SK-N-MC (cell line): ENCODE measurements around the gene PCED1A.

ENCODE experiments used
- DNase-seq: peaks from one replicate; pipeline ENCODE4 v3.0.0-alpha.2; 2011; ENCODE audit warnings: low read depth, low spot score
- H3K27ac ChIP-seq: fragments of 200-600 bp; sonication (generic); 2 replicates; pipeline ENCODE4 v1.5.1; 2016; ENCODE audit warnings: mixed run types
- H3K36me3 ChIP-seq: fragments of 200-600 bp; sonication (generic); 2 replicates; pipeline ENCODE4 v1.6.1; 2017; ENCODE audit warnings: antibody characterized with exemption, low read length, mixed read lengths; ENCODE audit not compliant: insufficient read depth
- H3K4me3 ChIP-seq: fragments of 200-600 bp; sonication (generic); 2 replicates; pipeline ENCODE4 v1.5.1; 2016
- H3K9ac ChIP-seq: fragments of 200-600 bp; sonication (generic); 2 replicates; pipeline ENCODE4 v1.8.0; 2017; ENCODE audit warnings: mixed run types, mixed read lengths; ENCODE audit not compliant: insufficient read length
- H3K9me3 ChIP-seq: fragments of 200-600 bp; sonication (generic); 2 replicates; pipeline ENCODE4 v1.6.1; 2017; ENCODE audit warnings: low read depth, mild to moderate bottlenecking, antibody characterized with exemption, low read length, moderate library complexity, mixed read lengths
- EZH2 ChIP-seq: fragments of 200-600 bp; sonication (generic); IDR thresholded peaks from one replicate; pipeline ENCODE4 v1.6.1; 2017; ENCODE audit warnings: antibody characterized with exemption
- FOXP2 ChIP-seq: optimal IDR thresholded peaks from 2 replicates; pipeline ENCODE3; 2011; ENCODE audit warnings: mild to moderate bottlenecking, moderate library complexity; ENCODE audit not compliant: insufficient read depth; ENCODE audit errors: extremely low read length, control extremely low read depth
- POLR2AphosphoS5 ChIP-seq: IDR thresholded peaks from 2 replicates; pipeline ENCODE4 v1.6.1; 2012; ENCODE audit warnings: mild to moderate bottlenecking, low read depth, low read length, borderline replicate concordance

The PCED1A gene

GRCh38 chr20:2871111-2871465 is 30.6 kb upstream of the PCED1A start:
- no peak overlapping the region for H3K27ac ChIP-seq
- no peak for TF ChIP-seq FOXP2
- no peak for TF ChIP-seq EZH2
- TF ChIP-seq POLR2AphosphoS5, result no peak
- H3K9me3 ChIP-seq, result no peaks in the 10 kb centered on the region
- H3K4me3 ChIP-seq, result no peak overlapping the region
- H3K36me3 ChIP-seq, result no peaks in the 10 kb centered on the region; the same call in 1 of the 2 replicates
- no peak overlapping the region for H3K9ac ChIP-seq
- DNase-seq, result no peak

DNA sequence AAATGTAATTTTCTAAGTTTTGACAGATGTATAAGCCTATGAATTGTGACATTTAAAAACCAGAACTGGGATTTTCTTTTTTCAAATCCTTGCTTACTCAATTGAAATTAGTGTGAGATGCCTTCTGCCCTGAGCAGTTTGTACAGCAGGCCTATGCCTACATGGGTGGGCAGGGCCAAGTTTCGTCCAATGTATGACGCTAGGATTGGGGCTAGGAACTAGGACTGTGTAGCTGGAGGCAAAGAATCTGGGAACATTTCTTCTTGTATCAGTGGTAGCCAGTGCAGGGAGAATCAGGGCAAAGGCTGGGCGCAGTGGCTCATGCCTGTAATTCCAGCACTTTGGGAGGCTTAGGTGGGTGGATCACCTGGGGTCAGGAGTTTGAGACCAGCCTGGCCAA is 28.9 kb upstream of the PCED1A start:
- Histone ChIP-seq H3K4me3 (no peak overlapping the region), H3K9ac (no peak overlapping the region), H3K9me3 (no peaks in the 10 kb centered on the region), H3K36me3 (peaks cover 2% of the 10 kb centered on the region; the same call in 1 of the 2 replicates), H3K27ac (no peak overlapping the region; the same call in 1 of the 2 replicates)
- DNase-seq, result no peak
- TF ChIP-seq POLR2AphosphoS5 (no peak), FOXP2 (no peak), EZH2 (no peak)

GRCh38 chr20:2867081-2867864 is 26.8 kb upstream of the PCED1A start:
- H3K9me3 ChIP-seq, result no peaks in the 10 kb centered on the region
- H3K27ac ChIP-seq, result no peak overlapping the region
- TF ChIP-seq POLR2AphosphoS5, result no peak
- TF ChIP-seq EZH2, result no peak
- no peak for TF ChIP-seq FOXP2
- no peak for DNase-seq
- no peak overlapping the region for H3K4me3 ChIP-seq
- peaks cover 2% of the 10 kb centered on the region; the same call in 1 of the 2 replicates for H3K36me3 ChIP-seq
- H3K9ac ChIP-seq, result no peak overlapping the region

- Histone ChIP-seq H3K36me3 (peaks cover 2% of the 10 kb centered on the region; the same call in 1 of the 2 replicates), H3K27ac (no peak overlapping the region), H3K9me3 (no peaks in the 10 kb centered on the region), H3K9ac (no peak overlapping the region), H3K4me3 (no peak overlapping the region)
- no peak for DNase-seq
- no peak for TF ChIP-seq EZH2
- no peak for TF ChIP-seq FOXP2
- TF ChIP-seq POLR2AphosphoS5, result no peak
Measured at GRCh38 chr20:2866236-2866635, 25.8 kb upstream of the PCED1A start.

- Histone ChIP-seq H3K9ac (no peak overlapping the region), H3K27ac (no peak overlapping the region), H3K4me3 (no peak overlapping the region), H3K36me3 (peaks cover 2% of the 10 kb centered on the region; the same call in 1 of the 2 replicates), H3K9me3 (no peaks in the 10 kb centered on the region)
- DNase-seq, result no peak
- TF ChIP-seq FOXP2, result no peak
- TF ChIP-seq EZH2, result no peak
- no peak for TF ChIP-seq POLR2AphosphoS5
Measured at GRCh38 chr20:2865630-2866029, 25.2 kb upstream of the PCED1A start.

GRCh38 chr20:2865101-2865500 is 24.6 kb upstream of the PCED1A start:
- Histone ChIP-seq H3K36me3 (peaks cover 2% of the 10 kb centered on the region; the same call in 1 of the 2 replicates), H3K4me3 (no peak overlapping the region), H3K27ac (no peak overlapping the region), H3K9me3 (no peaks in the 10 kb centered on the region), H3K9ac (no peak overlapping the region)
- DNase-seq, result no peak
- TF ChIP-seq FOXP2 (no peak), POLR2AphosphoS5 (no peak), EZH2 (no peak)

- Histone ChIP-seq H3K4me3 (no peak overlapping the region), H3K27ac (no peak overlapping the region), H3K36me3 (peaks cover 2% of the 10 kb centered on the region; the same call in 1 of the 2 replicates), H3K9ac (no peak overlapping the region), H3K9me3 (no peaks in the 10 kb centered on the region)
- no peak for DNase-seq
- TF ChIP-seq FOXP2 (no peak), EZH2 (no peak), POLR2AphosphoS5 (no peak)
Measured at GRCh38 chr20:2864626-2865025, 24.2 kb upstream of the PCED1A start.

DNA sequence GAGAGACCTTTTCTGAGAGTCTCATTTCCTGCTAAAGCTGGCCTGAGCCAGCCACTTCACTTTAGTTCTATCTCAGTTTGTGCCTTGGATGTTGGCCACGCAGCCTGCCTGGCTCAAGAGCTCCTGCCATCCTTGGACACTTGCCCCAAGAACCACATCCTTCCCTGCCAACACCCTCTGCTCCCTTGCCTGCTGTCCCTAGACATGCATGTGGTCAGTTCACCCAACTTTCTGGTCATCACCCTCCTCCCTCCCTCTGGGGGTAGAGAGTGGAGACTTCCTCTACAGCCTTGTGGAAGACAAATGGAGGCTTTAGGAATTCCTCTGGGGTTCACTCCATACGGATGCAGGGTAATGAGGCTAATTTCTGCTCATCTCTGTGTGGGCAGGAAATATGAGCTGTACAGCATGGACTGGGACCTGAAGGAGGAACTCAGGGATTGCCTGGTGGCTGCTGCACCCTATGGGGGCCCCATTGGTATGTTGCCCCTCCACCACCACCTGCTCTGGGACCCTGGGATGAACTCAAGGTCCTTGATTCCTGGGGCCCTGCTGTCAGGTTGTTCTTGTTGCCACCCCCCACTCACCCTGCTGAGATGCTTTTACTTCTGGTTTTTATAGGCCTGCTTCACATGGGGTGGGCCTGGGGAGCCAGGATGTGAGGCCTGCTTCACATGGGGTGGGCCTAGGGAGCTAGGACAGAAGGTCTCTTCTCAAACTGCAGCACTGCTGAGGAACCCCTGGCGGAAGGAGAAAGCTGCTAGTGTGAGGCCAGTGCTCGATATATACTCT is 19.1 kb upstream of the PCED1A start:
- no peak overlapping the region for H3K9ac ChIP-seq
- no peaks in the 10 kb centered on the region for H3K9me3 ChIP-seq
- no peaks in the 10 kb centered on the region; the same call in 1 of the 2 replicates for H3K36me3 ChIP-seq
- H3K27ac ChIP-seq, result no peak overlapping the region
- DNase-seq, result no peak
- H3K4me3 ChIP-seq, result no peak overlapping the region
- TF ChIP-seq POLR2AphosphoS5, result no peak
- TF ChIP-seq FOXP2, result no peak
- no peak for TF ChIP-seq EZH2
